GM19395 (cell line): ENCODE data around the gene TBCD.
"Not testable (repeated sequence)": the region's sequence is repeated elsewhere in the genome, so short reads cannot be mapped to it uniquely, and the experiment has no call there.

Source experiments
- ATAC-seq: cut with Tn5 transposase; IDR thresholded peaks from one replicate; pipeline ENCODE4 v1.9.1; 2021; ENCODE audit warnings: mild to moderate bottlenecking, moderate library complexity; ENCODE audit not compliant: unreplicated experiment

TBCD gene

DNA sequence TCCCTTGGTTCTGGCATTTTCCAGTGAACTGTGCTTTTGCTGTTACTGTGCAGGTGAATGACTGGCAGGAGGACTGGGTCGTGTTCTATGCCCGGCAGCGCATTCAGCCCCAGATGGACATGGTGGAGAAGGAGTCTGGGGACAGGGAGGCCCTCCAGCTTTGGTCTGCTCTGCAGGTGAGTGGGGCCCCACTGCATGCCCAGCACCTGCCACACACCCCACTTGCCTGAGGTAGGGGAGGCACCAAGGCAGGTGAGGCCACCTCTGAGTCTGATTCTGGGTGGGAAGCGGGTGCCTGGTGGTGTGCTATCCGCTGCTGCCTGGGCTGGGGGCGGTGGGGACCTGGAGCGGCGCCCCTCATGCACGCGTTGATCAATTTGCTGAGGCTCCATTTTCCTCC is 25.4 kb upstream of the TBCD start:
- no peak for ATAC-seq

DNA sequence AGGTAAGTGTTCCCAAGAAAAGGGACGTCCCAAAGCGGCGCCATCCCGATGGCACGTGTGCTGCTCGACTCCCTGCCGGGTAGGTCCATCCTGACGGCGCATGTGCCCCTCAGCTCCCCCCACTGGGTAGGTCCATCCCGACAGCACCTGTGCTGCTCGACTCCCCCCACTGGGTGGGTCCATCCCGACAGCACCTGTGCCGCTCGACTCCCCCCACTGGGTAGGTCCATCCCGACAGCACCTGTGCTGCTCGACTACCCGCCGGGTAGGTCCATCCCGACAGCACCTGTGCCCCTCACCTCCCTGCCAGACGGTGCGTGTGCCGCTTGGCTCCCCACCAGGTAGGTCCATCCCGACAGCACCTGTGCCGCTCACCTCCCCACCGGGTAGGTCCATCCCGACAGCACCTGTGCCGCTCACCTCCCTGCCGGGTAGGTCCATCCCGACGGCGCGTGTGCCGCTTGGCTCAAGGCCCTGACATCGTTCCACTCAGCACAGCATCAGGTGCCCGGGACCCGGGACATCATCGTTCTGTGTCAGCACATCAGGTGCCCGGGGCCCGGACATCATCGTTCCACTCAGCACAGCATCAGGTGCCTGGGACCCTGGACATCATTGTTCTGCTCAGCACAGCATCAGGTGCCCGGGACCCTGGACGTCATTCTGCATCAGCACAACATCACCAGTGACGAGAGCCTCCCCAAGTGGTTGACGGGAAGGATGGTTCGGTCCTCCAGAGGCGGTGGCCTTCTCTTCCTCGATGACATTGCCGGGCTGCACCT is 22.2 kb upstream of the TBCD start:
- no peak for ATAC-seq

DNA sequence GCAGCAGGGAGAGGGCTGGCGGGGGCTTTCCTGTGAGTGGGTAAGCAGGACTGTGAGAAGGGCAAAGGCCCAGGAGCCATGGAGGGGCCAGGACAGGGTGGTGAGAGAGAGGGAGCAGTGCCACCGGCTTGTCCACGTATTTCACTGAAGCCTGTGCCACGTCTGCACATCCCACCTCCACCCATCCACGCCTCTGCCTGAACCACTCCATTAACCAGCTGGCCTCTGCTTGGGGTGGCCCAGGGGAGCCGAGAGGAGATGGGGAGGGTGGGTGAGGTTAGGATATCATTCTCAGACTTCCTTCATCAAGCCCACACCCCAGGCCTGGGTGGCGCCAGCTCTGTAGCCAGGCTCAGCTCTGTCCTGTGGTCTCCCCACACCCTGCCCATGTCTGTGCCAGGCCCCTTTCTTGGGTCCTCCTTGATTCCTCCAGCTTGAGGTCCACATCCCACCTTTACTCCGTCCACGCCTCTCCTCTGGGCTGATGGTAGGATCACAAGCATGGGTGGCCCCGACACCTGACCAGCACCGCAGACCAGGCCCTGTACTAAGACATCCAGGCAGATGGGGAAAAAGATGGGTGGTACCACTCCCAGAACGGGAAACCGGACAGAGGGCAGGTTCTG is 19.6 kb upstream of the TBCD start:
- no peak for ATAC-seq

DNA sequence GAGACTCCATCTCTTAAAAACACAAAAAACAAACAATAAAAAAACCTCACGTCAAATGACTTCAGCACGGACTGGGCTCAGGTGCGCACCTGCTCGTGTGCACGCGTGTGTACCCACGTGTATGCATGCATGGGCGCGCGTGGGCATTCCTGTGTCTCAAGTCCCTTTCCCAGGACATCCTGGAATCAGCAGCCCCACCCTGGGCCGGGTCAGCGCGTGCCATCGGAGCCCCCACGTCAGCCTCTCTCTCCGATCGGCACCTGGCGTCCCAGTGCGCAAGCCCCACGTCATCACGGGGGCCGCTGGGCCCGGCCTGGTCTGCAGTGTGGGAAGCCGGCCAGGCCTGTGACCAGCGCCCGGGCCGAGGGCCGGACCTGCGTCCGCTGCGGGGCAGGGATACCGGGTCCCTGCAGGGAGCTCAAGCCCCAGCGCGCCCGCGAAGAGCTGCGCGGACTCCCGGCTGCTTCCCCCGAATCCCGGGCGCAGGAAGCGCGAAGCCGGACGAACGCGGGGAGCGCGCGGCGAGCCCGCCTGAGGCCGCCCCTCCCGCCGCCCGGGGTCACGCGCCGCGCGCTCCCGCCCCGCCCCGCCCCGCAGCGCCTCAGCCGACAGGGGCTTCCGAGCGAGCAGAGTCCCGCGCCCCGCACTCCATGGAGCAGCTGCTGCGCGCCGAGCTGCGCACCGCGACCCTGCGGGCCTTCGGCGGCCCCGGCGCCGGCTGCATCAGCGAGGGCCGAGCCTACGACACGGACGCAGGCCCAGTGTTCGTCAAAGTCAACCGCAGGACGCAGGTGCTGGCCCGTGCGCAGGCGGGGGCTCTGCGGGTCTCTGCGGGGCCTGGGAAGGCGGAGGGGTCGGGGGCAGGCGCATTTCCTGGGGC is 16.6 kb upstream of the TBCD start, which contains the start of gene FN3K:
FN3K (plus strand) TSS at position 629 of the 880 bp plus-strand sequence; CDS start at position 651, 22 bp downstream.
- no peak for ATAC-seq

DNA sequence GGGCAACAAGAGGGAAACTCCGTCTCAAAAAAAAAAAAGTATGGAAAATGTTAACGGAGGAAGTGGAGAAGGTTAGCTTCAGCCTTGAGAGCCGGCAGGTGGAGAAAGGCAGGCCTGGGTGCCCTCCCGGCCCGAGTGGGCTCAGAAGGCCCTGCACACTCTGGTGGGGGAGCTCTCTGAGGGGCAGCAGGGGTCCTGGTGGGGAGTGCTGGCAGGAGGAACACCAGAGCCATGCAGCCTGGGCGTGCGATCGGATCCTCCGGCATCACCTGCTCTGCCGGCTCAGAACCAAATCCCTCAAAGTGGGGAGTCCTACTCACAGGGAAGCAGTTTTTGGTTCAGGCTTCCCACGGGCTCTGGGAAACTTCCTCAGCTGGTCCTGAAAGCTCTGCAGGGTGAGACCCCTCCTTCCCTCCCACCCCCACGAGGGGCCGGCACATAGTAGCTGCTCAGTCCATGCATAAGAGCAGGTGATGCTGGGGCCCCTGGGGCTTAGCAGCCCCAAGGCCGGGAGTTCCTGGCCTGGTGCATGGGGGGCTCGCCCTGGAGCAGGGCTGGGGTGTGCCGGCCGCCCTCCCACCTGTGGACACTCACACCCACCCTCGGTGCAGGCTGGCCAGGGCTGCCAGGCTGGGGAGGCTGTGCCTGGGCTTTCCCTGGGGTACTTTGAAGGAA is 15.2 kb upstream of the TBCD start:
- ATAC-seq, result no peak

DNA sequence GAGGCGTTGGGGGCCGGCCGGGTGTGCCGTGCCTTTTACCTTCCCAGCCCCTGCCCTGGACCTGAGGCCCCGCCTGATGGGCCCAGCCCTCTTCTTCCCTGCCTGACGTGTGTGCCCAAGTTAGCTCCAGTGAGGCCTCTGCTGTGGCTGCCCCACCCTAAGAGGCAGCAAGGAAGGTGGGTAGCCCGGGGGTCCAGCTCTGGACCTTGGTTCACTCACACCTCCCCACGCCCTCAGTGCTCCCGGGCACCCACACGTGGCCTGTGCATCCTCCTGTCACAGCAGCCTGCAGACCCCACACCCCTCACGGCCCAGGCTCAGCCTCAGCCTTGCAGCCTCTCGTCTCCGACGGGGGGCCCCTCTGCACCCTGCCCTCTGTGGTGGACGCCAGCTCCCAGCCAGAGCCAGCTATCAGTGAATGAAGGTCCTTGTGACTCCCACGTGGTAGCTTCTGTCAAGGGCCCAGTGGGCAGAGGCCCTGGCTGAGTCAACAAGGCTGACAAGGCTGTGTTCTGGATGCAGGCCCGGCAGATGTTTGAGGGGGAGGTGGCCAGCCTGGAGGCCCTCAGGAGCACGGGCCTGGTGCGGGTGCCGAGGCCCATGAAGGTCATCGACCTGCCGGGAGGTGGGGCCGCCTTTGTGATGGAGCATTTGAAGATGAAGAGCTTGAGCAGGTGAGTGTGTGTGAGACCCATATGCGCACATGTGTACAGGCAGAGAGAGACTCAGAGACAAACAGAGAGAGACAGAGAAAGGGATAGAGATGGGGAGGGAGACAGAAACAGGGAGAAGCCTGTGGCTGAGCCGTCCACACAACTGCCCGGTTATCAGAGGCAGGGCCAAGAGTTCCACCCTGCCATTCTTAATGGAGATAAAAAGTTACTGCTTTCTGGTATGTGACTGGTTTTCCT is 13.6 kb upstream of the TBCD start:
- no peak for ATAC-seq

DNA sequence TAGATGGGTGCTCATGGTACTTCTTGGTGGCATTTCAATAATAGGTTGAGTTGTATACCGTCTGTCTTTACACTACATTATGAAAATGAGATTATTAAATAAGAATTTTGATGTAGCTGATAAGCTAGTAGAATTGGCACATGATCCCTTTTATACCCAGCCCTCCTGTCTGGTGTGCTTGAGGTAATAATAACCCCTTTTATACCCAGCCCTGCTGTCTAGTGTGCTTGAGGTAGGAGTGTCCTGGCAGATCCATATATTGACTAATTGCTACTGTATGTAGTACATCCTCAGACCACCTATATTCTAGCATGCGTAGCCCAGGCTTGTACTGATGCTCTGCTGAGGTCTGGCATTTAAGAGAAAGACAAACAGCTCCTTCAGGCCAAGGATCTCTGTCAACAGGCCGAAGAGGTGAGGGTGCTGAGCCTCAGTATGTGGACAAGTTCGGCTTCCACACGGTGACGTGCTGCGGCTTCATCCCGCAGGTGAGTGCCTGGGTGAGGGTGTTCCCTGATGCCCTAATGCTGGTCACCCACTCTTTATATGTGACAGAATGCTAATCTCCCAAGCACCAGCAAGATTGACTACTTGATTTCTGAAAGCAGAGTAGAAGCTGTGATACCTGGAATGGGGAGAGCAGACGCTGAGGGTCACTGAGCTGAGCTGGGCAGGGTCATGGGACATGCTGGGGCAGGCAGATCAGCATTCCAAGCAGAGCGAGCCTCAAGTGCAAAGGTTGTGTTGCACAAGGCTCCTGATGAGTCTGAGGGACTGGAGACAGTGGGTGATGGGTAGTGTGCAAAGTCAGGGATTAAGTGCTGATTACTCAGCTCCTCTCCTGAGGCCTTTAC is 10.7 kb upstream of the TBCD start:
- no peak for ATAC-seq

DNA sequence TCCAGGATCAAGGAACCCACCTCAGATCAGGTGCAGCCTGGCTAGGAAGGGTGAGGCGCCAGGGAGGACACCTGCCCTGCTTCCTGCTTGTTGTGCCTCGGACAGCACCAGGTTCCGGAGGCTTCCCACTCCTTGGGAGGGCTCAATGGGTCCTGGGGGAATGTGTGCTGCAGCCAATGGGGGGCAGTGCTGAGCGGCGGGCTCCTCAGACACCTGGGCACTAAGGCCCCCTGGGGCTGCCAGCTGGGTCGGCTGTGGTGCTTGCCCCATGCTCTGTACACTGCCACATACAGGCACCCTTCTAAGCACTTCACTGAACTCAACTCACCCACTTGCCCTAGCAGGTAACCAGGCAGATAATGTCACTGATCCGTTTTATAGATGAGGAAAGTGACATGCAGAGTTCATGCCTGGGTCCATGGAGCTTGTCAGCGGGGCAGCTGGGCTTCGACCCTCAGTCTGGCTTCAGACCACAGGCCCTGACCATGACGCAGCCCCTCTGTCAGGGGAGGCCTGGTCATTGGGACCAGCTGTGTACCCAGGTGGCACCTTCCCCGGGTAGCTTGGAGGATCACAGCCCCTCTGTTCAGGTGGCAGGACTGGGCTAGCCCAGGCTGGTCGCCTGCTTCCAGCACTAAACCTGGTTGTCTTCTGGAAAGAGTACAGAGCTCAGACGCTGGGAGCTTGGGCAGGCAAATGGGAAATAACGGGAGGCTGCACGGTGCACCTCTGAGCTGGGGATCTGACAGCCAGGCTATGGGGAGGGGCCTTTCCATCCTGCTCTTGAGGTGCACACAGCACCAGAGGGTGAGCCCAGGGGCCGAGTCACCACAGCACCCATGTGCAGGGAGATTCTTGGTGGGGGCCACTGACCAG is 8.3 kb upstream of the TBCD start:
- no peak for ATAC-seq

DNA sequence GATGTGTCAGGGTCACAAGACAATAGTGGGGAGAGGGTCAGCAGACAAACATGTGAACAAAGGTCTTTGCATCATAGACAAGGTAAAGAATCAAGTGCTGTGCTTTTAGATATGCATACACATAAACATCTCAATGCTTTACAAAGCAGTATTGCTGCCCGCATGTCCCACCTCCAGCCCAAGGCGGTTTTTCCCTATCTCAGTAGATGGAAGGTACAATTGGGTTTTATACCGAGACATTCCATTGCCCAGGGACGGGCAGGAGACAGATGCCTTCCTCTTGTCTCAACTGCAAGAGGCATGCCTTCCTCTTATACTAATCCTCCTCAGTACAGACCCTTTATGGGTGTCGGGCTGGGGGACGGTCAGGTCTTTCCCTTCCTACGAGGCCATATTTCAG is 7.1 kb upstream of the TBCD start:
- ATAC-seq, result not testable (repeated sequence)

DNA sequence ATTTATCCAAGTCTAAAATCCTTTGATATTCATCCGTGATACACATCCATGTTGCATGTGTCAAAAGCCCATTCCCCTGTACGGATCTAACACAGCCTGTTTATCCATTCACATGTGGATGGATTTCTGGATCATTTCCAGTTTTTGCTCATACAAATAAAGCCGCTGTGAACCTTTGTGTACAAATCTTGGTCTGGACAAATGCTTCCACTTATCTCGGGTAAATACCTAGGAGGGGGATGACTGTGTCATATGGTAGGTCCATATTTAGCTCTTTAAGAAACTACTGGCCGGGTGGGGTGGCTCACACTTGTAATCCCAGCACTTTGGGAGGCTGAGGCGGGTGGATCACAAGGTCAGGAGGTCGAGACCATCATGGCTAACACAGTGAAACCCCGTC is 6.3 kb upstream of the TBCD start:
- no peak for ATAC-seq

DNA sequence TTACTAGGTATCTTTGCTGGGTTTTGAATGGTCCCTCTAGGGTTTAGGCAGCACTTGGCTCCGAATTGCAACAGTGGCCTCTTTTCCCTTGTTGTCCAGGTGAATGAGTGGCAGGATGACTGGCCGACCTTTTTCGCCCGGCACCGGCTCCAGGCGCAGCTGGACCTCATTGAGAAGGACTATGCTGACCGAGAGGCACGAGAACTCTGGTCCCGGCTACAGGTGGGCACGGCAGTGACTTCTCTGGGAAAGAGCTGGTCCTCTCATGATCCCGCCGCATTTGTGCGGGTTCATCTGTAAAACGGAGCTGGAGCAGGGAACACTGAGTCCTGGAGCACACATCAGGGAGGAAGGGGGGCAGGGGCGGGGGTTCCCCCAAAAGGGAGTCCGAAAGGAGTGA is 3.1 kb upstream of the TBCD start:
- no peak for ATAC-seq

DNA sequence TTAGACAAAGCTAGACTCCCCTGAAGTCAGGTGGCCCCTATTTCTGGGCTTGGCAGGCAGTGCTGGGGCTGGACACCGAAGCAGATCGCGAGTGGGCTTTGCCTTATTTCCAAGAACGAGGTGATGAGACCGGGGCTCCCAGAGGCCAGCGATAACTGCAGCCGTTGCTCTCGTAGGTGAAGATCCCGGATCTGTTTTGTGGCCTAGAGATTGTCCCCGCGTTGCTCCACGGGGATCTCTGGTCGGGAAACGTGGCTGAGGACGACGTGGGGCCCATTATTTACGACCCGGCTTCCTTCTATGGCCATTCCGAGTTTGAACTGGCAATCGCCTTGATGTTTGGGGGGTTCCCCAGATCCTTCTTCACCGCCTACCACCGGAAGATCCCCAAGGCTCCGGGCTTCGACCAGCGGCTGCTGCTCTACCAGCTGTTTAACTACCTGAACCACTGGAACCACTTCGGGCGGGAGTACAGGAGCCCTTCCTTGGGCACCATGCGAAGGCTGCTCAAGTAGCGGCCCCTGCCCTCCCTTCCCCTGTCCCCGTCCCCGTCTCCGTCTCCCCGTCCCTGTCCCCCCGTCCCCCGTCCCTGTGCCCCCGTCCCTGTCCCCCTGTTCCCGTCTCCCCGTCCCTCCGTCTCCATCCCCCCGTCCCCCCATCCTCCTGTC is 1.5 kb upstream of the TBCD start:
- no peak for ATAC-seq

DNA sequence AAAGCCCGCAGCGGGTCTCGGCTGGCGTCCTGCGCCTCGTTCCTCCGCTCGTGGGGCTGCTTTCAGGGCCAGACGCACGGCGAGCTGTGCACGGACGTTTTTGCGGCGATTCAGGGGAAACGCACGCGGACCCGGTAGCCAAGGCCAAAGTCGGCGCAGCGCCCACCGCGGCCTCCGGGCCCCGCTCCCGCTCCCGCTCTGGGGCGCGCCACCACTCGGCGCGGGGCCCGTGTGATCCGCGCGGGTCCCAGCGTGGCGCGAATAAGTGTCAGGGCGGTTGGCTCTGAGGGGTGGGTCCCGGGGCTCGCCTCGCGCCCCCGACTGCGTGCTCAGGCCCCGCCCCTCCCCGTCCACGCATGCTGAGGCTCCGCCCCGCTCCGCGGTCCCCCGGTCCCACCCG is 694 bp upstream of the TBCD start:
- no peak for ATAC-seq

DNA sequence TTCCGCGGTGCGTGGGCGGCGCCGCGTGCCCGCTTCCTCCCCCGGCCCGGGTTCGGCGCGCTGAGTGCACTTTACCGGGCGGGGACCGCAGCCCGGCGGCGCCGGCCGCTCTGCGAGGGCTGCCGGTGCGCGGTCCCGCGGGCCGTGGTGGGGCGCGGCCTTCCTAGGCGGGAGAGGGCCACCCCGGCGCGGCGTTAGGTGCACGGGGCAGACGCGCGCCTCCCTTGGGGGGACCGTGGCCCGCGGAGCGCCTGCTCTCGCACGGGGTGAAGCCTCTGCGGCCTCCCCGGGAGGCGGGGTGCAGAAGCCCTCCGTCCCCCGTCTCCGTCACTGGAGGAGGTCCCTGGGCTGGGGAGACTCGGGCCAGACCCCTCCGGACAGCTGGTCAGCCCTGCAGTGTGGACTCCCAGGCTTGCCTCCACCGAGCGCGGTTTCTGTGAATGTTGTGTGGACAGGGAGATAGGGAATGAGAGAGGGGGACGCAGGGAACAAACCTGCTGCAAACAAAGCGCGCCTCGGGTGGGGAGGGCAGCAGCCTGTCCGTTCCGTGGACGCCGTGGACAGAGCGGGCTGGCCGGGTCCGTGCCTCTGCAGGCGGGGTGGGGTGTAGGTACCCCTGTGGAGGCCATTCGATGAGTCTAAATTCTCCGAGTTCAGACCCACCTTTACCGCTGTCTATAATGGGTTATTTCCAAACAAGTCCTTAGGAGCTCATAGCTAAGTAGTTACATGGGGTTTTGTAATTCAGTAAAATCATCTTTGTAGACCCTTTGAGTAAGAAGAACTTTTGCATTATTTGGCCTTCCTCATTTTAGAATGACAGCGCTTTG is 721 bp downstream of the TBCD start:
- peak; percentile 35 for ATAC-seq

DNA sequence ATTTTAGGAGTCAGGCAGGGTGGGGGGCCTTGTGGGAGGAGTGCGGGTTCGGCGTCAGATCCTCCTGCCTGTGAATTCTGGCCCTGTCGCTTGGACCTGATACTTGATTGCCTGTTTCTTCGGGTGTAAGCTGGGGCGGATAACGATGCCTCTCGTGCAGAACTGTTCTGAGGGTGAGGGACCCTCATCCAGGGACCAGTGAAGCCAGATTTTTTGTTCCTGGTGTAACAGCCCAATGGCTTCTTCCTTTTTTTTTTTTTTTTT is 1.3 kb downstream of the TBCD start:
- ATAC-seq, result no peak

DNA sequence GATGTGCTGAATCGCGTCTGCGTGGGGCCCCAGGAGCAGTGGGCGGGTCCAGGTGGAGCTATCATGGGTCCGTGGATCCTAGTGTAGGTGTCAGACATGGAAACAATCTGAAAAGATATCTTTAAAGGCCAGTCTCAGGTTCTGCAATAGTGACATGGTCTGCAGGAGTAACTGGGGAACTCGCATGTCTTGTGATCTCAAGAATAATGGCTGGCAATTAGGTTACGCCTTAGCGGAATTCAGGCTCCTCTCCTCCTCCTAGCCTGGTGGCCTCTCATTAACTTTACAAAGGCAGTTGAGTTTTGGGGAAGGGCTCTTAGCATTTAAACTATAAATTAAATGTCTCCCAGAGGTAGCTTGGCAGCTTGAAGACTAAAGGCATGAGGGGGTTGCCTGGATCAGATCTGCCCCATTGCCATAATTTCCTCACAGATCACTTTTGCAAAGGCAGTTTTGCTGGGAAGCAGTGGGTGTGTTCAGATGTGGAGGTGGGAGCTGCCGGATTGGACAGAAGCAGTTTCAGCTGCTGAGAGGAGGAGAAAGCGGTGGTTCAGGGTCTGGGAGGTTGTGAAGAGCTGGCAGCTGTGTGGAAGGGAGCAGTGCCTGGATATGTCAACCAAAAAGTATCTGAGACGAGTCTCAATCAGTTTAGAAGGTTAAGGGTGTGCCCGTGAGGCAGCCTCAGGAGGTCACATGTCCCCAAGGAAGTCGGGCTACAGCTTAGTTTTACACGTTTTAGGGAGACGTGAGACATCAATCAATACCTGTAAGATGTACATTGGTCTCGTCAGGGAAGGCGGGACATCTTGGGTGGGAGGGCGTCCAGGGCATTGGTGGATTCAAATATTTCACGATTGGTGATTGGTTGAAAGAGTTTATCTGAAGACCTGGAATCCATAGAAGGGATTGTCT is 2.7 kb downstream of the TBCD start:
- ATAC-seq, result no peak
